ENCODE data around the gene NGEF.

The NGEF gene

DNA sequence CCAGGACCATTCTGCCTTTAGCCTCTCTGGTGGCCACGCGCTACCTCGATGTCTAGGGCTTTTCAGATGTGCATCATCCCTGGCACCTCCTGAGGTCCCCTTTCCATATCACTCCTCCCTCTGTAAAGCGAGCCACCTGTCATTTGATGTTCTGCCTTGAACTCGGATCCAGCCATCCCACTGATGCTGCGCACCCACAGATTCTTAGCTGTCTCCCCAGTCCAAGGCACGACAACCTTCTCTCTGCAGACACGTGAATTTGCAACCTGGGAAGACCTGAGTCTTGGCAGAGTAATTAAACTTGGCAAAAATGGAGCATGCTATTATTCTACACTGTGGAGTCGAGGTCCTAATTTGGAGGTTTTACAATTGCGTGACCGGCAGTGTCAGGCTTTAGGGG, 61.9 kb downstream of the NGEF start (continued):
- TF ChIP-seq PRDM4 (tag by site-specific recombination; IDR thresholded peaks at IDR 0.05) (no peak), ZFP3 (tag by site-specific recombination; IDR thresholded peaks at IDR 0.05; ENCODE audit: low read depth) (no peak)
- TF ChIP-seq, protein P1, sequence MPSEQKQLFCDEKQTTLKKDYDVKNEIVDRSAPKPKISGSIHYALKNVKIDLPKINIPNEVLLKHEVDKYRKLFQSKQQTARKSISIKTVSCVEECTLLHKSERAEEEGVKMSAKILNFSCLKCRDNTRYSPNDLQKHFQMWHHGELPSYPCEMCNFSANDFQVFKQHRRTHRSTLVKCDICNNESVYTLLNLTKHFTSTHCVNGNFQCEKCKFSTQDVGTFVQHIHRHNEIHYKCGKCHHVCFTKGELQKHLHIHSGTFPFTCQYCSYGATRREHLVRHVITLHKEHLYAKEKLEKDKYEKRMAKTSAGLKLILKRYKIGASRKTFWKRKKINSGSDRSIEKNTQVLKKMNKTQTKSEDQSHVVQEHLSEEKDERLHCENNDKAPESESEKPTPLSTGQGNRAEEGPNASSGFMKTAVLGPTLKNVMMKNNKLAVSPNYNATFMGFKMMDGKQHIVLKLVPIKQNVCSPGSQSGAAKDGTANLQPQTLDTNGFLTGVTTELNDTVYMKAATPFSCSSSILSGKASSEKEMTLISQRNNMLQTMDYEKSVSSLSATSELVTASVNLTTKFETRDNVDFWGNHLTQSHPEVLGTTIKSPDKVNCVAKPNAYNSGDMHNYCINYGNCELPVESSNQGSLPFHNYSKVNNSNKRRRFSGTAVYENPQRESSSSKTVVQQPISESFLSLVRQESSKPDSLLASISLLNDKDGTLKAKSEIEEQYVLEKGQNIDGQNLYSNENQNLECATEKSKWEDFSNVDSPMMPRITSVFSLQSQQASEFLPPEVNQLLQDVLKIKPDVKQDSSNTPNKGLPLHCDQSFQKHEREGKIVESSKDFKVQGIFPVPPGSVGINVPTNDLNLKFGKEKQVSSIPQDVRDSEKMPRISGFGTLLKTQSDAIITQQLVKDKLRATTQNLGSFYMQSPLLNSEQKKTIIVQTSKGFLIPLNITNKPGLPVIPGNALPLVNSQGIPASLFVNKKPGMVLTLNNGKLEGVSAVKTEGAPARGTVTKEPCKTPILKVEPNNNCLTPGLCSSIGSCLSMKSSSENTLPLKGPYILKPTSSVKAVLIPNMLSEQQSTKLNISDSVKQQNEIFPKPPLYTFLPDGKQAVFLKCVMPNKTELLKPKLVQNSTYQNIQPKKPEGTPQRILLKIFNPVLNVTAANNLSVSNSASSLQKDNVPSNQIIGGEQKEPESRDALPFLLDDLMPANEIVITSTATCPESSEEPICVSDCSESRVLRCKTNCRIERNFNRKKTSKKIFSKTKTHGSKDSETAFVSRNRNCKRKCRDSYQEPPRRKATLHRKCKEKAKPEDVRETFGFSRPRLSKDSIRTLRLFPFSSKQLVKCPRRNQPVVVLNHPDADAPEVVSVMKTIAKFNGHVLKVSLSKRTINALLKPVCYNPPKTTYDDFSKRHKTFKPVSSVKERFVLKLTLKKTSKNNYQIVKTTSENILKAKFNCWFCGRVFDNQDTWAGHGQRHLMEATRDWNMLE (tag by site-specific recombination; conservative IDR thresholded peaks at IDR 0.05; ENCODE audit: low read depth), result no peak

DNA sequence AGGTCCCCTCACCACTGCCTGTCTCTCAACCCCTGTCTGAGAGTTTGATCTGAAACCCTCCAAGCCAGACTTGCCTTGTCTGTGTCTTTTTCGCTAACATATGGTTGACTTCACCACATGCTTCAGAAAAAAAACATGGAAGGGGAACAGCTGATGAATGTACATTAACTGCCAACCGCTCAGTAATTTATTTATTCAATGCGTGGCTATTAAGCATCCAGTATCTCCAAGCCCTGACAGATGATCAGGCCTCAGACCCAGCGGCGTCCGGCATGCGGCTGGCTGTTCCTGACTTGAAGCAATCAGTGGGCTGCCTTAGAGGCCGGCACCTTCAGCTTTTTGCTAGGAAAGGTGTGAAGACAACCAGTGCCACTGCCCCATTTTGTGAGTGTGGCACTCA, 62.3 kb downstream of the NGEF start:
- ChIA-PET POLR2A (no interaction called here), CTCF (no interaction called here)
- Histone ChIP-seq H3K4me3 (ENCODE audit: low read depth, low read length) (no peak overlapping the region), H3K4me1 (ENCODE audit: control insufficient read depth, insufficient read depth, low read length) (no peaks in the 10 kb centered on the region), H3K27ac (ENCODE audit: extremely low read depth, low read depth, low read length) (no peak overlapping the region), H3K36me3 (ENCODE audit: control insufficient read depth in 2 of 2, insufficient read depth in 1 of 2, low read length in 2 of 2) (no peaks in the 10 kb centered on the region), H3K9me3 (ENCODE audit: control insufficient read depth, insufficient read depth, low read depth, low read length) (no peaks in the 10 kb centered on the region)
- TF ChIP-seq KLF16 (tag by site-specific recombination; IDR thresholded peaks at IDR 0.05) (no peak), ZNF626 (tag by site-specific recombination; IDR thresholded peaks at IDR 0.05) (no peak), ZNF791 (tag by site-specific recombination; IDR thresholded peaks at IDR 0.05) (no peak)

DNA sequence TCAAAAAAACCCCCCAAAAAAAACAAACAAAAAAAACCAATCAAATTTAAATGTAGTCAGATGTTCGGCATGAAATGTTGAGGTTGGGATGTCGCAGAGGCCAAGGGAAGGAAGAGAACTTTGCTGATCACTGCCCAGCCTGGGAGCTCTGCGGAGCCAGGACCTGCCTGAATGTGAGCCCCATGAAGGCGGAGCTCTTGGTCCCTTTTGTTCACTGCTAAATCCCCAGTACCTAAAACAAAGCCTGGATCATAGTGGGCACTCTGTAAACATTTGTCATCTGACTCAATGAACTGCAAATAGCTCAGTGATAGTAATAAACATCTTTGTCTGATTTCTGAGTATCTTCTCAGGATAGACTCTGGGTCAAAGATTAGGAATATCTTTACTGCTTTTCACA, 64.0 kb downstream of the NGEF start:
- TF ChIP-seq TRIM28 (IDR thresholded peaks at IDR 0.05; ENCODE audit: borderline replicate concordance, low read length), result no peak
- TF ChIP-seq, protein P2, sequence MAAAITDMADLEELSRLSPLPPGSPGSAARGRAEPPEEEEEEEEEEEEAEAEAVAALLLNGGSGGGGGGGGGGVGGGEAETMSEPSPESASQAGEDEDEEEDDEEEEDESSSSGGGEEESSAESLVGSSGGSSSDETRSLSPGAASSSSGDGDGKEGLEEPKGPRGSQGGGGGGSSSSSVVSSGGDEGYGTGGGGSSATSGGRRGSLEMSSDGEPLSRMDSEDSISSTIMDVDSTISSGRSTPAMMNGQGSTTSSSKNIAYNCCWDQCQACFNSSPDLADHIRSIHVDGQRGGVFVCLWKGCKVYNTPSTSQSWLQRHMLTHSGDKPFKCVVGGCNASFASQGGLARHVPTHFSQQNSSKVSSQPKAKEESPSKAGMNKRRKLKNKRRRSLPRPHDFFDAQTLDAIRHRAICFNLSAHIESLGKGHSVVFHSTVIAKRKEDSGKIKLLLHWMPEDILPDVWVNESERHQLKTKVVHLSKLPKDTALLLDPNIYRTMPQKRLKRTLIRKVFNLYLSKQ (tag by site-specific recombination; IDR thresholded peaks at IDR 0.05; ENCODE audit: borderline replicate concordance), result no peak
- TF ChIP-seq ZNF514 (tag by site-specific recombination; IDR thresholded peaks at IDR 0.05), result no peak
- TF ChIP-seq PRDM2 (tag by site-specific recombination; IDR thresholded peaks at IDR 0.05; ENCODE audit: borderline replicate concordance), result no peak
- TF ChIP-seq ZNF175 (tag by site-specific recombination; IDR thresholded peaks at IDR 0.05), result no peak
- Histone ChIP-seq H3K36me3 (ENCODE audit: control insufficient read depth in 2 of 2, insufficient read depth in 1 of 2, low read length in 2 of 2) (no peaks in the 10 kb centered on the region), H3K9me3 (ENCODE audit: control insufficient read depth, insufficient read depth, low read depth, low read length) (no peaks in the 10 kb centered on the region), H3K4me1 (ENCODE audit: control insufficient read depth, insufficient read depth, low read length) (no peaks in the 10 kb centered on the region), H3K4me3 (ENCODE audit: low read depth, low read length) (no peak overlapping the region), H3K27ac (ENCODE audit: extremely low read depth, low read depth, low read length) (no peak overlapping the region)
- ChIA-PET CTCF (interaction anchor here (0.6 kb wide), 1 partner anchor 39 kb away, joined by 3 read pairs; no protein-coding TSS in a partner anchor), POLR2A (no interaction called here)

All from HEK293 (cell line).